ENCODE measurements around the gene PHF19.
A peak's percentile ranks its signal among the peaks of the same experiment; 100 is the strongest.

Gene PHF19

DNA sequence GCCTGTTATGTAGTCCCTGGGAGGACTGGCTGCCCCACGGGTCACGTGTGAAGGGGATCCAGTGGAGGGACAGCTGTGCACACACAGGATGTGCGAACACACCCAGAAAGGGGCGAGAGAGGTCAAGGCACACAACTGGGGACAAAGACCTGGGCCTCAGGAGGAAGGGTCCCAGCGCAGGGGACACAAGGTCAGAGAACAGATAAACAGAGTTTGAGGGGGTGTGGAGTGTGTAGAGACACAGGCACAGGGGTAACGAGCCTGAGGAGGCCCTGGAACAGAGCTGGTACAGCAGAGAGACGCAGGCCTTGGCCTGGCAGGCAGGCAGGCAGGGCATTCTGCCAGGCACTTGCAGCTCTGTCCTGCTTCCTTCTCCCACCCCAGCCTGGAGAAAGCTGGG, 19.5 kb downstream of the PHF19 start:
- H3K9me3 ChIP-seq (ENCODE audit: control insufficient read depth in 5 of 5, low read length in 5 of 5), result no peaks in the 10 kb centered on the region
- no peaks in the 10 kb centered on the region for H3K4me1 ChIP-seq (ENCODE audit: control insufficient read depth in 5 of 5, insufficient read depth in 5 of 5, low read length in 5 of 5)
- no peak overlapping the region for H3K9ac ChIP-seq (ENCODE audit: low read length in 5 of 5)
- peaks cover 3 to 57% (median 45%) of the 10 kb centered on the region in 5 donors for H3K36me3 ChIP-seq (ENCODE audit: control insufficient read depth in 5 of 5, insufficient read depth in 5 of 5, low read length in 5 of 5)
- H3K27ac ChIP-seq (ENCODE audit: low read depth, low read length), result no peak overlapping the region
- H3K4me3 ChIP-seq (ENCODE audit: low read depth in 1 of 5, low read length in 5 of 5), result no peak overlapping the region
- H3K27me3 ChIP-seq (ENCODE audit: control insufficient read depth in 5 of 5, insufficient read depth in 4 of 5, low read length in 5 of 5), result no peaks in the 10 kb centered on the region

DNA sequence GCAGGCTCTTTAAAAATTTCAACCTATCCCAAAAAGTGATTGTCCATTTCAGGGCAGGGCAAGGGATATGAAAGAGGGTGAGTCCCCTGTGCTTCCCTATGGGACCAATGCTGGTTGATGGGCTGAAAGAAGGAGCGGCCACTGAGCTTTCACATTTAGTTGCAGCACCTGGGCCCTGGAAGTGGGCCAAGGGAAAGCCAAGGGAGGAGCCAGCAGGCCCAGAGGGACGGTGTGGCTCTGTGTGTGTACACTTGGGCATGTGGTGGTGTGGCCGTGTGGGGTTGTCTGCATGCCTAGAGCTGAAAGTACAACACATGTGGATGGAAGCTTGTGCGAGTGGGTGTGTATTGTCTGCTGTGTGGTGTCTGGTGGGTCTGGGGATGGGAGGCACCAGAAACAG, 20.3 kb downstream of the PHF19 start:
- Histone ChIP-seq H3K27me3 (ENCODE audit: control insufficient read depth in 5 of 5, insufficient read depth in 4 of 5, low read length in 5 of 5) (no peaks in the 10 kb centered on the region), H3K36me3 (ENCODE audit: control insufficient read depth in 5 of 5, insufficient read depth in 5 of 5, low read length in 5 of 5) (peaks cover 3 to 53% (median 41%) of the 10 kb centered on the region in 5 donors), H3K4me3 (ENCODE audit: low read depth in 1 of 5, low read length in 5 of 5) (no peak overlapping the region), H3K9ac (ENCODE audit: low read length in 5 of 5) (no peak overlapping the region), H3K4me1 (ENCODE audit: control insufficient read depth in 5 of 5, insufficient read depth in 5 of 5, low read length in 5 of 5) (no peaks in the 10 kb centered on the region), H3K27ac (ENCODE audit: low read depth, low read length) (no peak overlapping the region), H3K9me3 (ENCODE audit: control insufficient read depth in 5 of 5, low read length in 5 of 5) (no peaks in the 10 kb centered on the region)

DNA sequence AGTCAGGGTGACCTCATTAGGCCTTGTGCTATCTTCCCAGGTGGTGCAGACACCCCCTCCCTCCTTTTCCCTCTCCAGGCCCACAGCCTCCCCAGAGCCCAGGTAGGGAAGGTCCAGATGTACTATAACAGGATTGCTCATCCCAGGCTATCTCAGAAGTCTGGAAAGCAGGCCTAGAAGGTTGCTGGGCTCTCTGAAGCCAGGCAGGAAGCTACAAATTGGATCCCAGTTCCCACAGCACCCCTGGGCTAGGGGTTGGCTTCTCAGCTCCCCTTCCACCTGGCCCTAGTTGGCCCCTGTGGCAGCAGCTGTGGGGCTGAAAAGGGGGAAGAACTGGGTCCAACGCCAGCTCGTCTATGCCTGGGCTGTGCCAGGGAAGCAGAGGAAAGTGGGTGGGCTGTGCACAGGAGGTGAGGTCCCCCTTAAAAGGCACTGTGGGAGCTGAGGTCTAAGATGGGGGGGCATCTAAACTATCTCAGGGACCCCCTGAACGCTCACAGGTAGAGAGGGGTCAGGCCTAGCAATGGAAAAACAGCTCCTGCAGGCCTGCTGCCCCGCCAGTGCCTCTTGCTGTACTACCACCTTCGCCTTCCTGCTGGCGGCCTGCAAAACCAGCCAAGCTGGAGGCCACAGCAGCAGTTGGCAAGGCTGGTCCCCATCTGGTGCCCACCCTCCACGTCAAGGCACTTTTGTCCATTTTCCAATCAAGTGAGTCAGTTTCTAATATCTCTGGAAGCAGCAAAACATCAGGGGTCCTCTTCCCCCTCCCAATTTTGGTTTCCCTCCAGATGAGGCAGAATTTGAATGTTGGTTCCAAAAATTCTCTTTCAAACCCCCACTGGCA, 20.9 kb downstream of the PHF19 start:
- Histone ChIP-seq H3K27ac (ENCODE audit: low read depth, low read length) (no peak overlapping the region), H3K36me3 (ENCODE audit: control insufficient read depth in 5 of 5, insufficient read depth in 5 of 5, low read length in 5 of 5) (peaks cover 3 to 53% (median 40%) of the 10 kb centered on the region in 5 donors), H3K27me3 (ENCODE audit: control insufficient read depth in 5 of 5, insufficient read depth in 4 of 5, low read length in 5 of 5) (no peaks in the 10 kb centered on the region), H3K9me3 (ENCODE audit: control insufficient read depth in 5 of 5, low read length in 5 of 5) (no peaks in the 10 kb centered on the region), H3K4me3 (ENCODE audit: low read depth in 1 of 5, low read length in 5 of 5) (no peak overlapping the region), H3K9ac (ENCODE audit: low read length in 5 of 5) (no peak overlapping the region), H3K4me1 (ENCODE audit: control insufficient read depth in 5 of 5, insufficient read depth in 5 of 5, low read length in 5 of 5) (no peaks in the 10 kb centered on the region)

DNA sequence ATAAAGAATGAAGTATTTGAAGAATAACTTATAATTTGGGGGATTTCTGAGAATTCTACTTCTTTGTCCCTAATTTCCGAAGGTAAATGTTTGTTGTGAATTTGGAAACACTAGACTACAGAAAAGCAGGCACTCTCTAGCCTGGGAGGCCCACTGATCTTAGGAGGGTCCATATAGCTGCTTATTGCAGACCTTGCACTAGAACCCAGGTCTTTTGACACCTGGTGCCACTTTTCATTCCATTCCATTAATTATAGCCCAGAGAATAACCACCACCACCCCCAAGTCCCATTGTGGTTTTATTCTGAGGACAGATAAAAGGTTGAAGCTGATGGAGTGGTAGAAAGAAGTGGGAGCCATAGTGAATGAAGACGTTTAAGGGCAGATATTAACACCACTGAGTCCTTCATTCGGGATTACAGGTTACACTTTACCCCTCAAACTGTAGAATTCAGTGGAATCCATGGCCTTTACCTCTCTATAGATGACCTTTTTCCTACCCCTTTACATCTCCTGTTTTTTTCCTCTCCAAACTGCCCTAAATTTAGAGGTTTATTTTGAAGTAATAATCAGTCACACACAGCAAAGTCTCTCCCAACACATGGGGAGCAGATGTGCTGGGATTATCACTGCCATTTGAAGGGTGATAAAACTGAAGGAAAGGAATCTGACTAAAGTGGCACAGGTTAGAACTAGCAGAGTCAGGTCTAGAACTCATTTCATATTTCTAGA, 22.2 kb downstream of the PHF19 start:
- Histone ChIP-seq H3K9me3 (ENCODE audit: control insufficient read depth in 5 of 5, low read length in 5 of 5) (no peaks in the 10 kb centered on the region), H3K9ac (ENCODE audit: low read length in 5 of 5) (no peak overlapping the region), H3K27me3 (ENCODE audit: control insufficient read depth in 5 of 5, insufficient read depth in 4 of 5, low read length in 5 of 5) (no peaks in the 10 kb centered on the region), H3K4me3 (ENCODE audit: low read depth in 1 of 5, low read length in 5 of 5) (no peak overlapping the region), H3K4me1 (ENCODE audit: control insufficient read depth in 5 of 5, insufficient read depth in 5 of 5, low read length in 5 of 5) (no peaks in the 10 kb centered on the region), H3K36me3 (ENCODE audit: control insufficient read depth in 5 of 5, insufficient read depth in 5 of 5, low read length in 5 of 5) (peaks cover 3 to 44% (median 28%) of the 10 kb centered on the region in 5 donors), H3K27ac (ENCODE audit: low read depth, low read length) (no peak overlapping the region)

DNA sequence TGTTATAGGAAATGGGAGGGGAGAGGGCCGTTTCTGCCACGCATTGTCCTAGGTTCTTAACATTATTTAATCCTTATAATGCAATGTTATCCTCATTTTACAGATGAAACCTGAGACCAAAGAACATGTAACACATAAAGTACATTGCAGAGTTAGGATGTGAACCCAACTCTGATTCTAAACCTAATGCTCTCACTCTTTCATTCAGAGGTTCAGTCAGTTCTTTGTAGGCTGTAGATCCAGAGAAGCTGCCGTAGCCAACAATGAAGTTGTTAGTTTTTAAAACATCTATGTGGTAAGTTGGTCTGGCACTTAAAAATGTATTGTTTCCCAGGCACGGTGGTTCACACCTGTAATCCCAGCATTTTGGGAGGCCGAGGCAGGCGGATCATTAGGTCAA, 23.8 kb downstream of the PHF19 start:
- no peaks in the 10 kb centered on the region for H3K9me3 ChIP-seq (ENCODE audit: control insufficient read depth in 5 of 5, low read length in 5 of 5)
- no peak overlapping the region for H3K9ac ChIP-seq (ENCODE audit: low read length in 5 of 5)
- H3K4me1 ChIP-seq (ENCODE audit: control insufficient read depth in 5 of 5, insufficient read depth in 5 of 5, low read length in 5 of 5), result no peaks in the 10 kb centered on the region
- H3K27ac ChIP-seq (ENCODE audit: low read depth, low read length), result no peak overlapping the region
- H3K36me3 ChIP-seq (ENCODE audit: control insufficient read depth in 5 of 5, insufficient read depth in 5 of 5, low read length in 5 of 5), result peaks cover 3 to 39% (median 21%) of the 10 kb centered on the region in 5 donors
- no peaks in the 10 kb centered on the region for H3K27me3 ChIP-seq (ENCODE audit: control insufficient read depth in 5 of 5, insufficient read depth in 4 of 5, low read length in 5 of 5)
- no peak overlapping the region for H3K4me3 ChIP-seq (ENCODE audit: low read depth in 1 of 5, low read length in 5 of 5)

DNA sequence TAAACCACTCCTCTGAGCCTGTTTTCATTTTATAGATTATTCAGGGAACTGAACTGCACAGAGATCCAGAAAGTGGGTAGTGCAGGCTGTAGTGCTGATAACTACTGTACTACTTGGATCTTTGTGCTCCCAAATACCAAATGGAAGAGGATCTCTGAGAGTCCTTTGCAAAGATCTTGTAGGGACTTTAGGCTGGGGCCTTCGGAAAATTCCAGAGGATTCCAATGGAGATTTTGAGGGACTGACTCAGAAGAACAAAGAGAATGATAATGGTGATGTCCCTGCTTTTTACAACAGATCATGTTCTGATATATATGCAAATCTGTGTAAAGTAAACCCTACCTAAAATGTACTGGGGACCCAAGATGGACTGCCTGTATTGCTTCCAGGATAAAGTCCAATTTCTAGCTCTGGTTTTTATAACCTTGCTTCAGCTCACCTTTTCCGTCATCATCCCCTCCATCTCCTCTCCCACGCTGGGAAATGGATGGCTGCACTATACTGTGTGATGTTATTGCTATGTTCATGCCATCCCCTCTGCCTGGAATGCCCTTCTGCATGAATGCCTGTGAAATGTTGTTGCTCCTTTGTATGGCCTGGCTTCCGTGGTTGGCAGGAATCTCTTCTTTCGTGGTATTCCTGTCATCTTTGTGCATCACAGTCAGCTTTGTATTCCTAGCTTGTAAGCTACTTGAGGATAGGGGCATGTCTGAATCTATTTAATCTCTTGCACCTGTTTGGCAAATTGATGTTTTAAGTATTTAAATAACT, 24.6 kb downstream of the PHF19 start:
- H3K36me3 ChIP-seq (ENCODE audit: control insufficient read depth in 5 of 5, insufficient read depth in 5 of 5, low read length in 5 of 5), result peaks cover 4 to 33% (median 14%) of the 10 kb centered on the region in 5 donors
- H3K9ac ChIP-seq (ENCODE audit: low read length in 5 of 5), result no peak overlapping the region
- H3K27ac ChIP-seq (ENCODE audit: low read depth, low read length), result no peak overlapping the region
- H3K4me3 ChIP-seq (ENCODE audit: low read depth in 1 of 5, low read length in 5 of 5), result no peak overlapping the region
- no peaks in the 10 kb centered on the region for H3K4me1 ChIP-seq (ENCODE audit: control insufficient read depth in 5 of 5, insufficient read depth in 5 of 5, low read length in 5 of 5)
- no peaks in the 10 kb centered on the region for H3K9me3 ChIP-seq (ENCODE audit: control insufficient read depth in 5 of 5, low read length in 5 of 5)
- no peaks in the 10 kb centered on the region for H3K27me3 ChIP-seq (ENCODE audit: control insufficient read depth in 5 of 5, insufficient read depth in 4 of 5, low read length in 5 of 5)

DNA sequence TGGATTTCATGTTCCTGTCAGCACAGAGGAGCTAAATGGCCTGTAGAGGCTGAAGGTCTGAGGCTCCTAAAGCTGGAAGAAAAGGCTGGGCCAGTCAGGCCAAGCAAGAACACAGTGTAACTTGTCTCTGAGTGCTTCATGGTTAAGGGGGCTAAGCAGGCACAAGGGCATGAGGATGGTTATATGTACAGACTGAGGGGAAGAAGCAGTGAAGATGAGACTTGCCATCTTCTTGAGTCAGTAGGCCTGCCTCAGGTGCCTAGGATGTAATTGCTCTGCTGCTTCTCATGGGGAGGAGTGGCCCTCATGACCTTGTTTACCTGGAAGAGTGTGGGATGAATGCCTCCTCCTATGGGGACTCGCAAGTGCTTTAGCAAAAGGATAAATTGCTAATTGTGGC, 25.5 kb downstream of the PHF19 start:
- H3K9ac ChIP-seq (ENCODE audit: low read length in 5 of 5), result peak overlapping the region in 1 of 5 donors; percentile 12
- H3K27ac ChIP-seq (ENCODE audit: low read depth, low read length), result no peak overlapping the region
- H3K27me3 ChIP-seq (ENCODE audit: control insufficient read depth in 5 of 5, insufficient read depth in 4 of 5, low read length in 5 of 5), result no peaks in the 10 kb centered on the region
- no peaks in the 10 kb centered on the region for H3K4me1 ChIP-seq (ENCODE audit: control insufficient read depth in 5 of 5, insufficient read depth in 5 of 5, low read length in 5 of 5)
- H3K36me3 ChIP-seq (ENCODE audit: control insufficient read depth in 5 of 5, insufficient read depth in 5 of 5, low read length in 5 of 5), result peaks cover 0 to 24% (median 10%) of the 10 kb centered on the region in 5 donors
- no peaks in the 10 kb centered on the region for H3K9me3 ChIP-seq (ENCODE audit: control insufficient read depth in 5 of 5, low read length in 5 of 5)
- no peak overlapping the region for H3K4me3 ChIP-seq (ENCODE audit: low read depth in 1 of 5, low read length in 5 of 5)

DNA sequence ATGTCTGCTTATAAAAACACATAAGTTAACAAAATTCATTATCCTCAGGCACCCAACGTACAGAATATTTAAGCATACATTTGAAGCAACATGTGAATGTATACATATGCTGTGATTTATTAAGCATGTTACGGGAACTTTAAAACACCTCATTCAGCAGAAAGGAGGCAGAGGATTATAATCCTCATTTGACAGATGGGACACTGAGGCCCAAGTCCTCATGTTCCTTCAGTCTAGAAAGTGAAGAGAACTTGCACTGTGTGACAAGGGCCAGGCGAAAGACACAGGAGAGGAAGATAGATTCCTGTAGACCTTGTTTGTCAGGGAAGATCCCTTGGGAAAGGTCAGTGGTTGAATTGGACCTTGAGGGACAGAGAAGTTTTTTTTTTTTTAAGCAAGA, 26.7 kb downstream of the PHF19 start:
- no peak overlapping the region for H3K9ac ChIP-seq (ENCODE audit: low read length in 5 of 5)
- H3K4me1 ChIP-seq (ENCODE audit: control insufficient read depth in 5 of 5, insufficient read depth in 5 of 5, low read length in 5 of 5), result no peaks in the 10 kb centered on the region
- H3K36me3 ChIP-seq (ENCODE audit: control insufficient read depth in 5 of 5, insufficient read depth in 5 of 5, low read length in 5 of 5), result peaks cover 0 to 30% (median 10%) of the 10 kb centered on the region in 5 donors
- no peaks in the 10 kb centered on the region for H3K27me3 ChIP-seq (ENCODE audit: control insufficient read depth in 5 of 5, insufficient read depth in 4 of 5, low read length in 5 of 5)
- H3K4me3 ChIP-seq (ENCODE audit: low read depth in 1 of 5, low read length in 5 of 5), result no peak overlapping the region
- no peaks in the 10 kb centered on the region for H3K9me3 ChIP-seq (ENCODE audit: control insufficient read depth in 5 of 5, low read length in 5 of 5)
- H3K27ac ChIP-seq (ENCODE audit: low read depth, low read length), result no peak overlapping the region

DNA sequence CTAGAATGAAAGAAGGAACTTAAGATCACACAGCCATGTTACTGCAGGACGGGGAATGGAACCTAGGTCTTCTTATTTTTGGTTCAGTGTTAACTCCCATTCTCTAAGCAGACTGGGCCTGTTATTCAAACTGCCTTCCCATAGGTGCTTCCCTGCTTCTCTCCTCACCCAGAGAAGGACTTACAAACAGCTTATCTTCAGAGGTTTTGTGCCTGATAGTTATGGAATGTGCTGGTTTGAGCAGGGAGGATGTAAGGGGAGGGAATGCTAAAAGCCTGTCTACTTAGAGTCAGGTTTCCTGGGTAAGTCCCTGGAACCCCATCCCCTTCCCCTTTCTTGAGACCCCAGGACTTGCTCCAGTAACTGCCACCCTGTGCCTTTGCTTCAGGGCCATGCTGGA, 30.1 kb downstream of the PHF19 start:
- Histone ChIP-seq H3K9me3 (ENCODE audit: control insufficient read depth in 5 of 5, low read length in 5 of 5) (no peaks in the 10 kb centered on the region), H3K27me3 (ENCODE audit: control insufficient read depth in 5 of 5, insufficient read depth in 4 of 5, low read length in 5 of 5) (no peaks in the 10 kb centered on the region), H3K9ac (ENCODE audit: low read length in 5 of 5) (no peak overlapping the region), H3K4me3 (ENCODE audit: low read depth in 1 of 5, low read length in 5 of 5) (no peak overlapping the region), H3K36me3 (ENCODE audit: control insufficient read depth in 5 of 5, insufficient read depth in 5 of 5, low read length in 5 of 5) (peaks cover 0 to 26% (median 7%) of the 10 kb centered on the region in 5 donors), H3K27ac (ENCODE audit: low read depth, low read length) (no peak overlapping the region), H3K4me1 (ENCODE audit: control insufficient read depth in 5 of 5, insufficient read depth in 5 of 5, low read length in 5 of 5) (peaks cover 2 to 23% (median 17%) of the 10 kb centered on the region in 5 donors)

All from subcutaneous abdominal adipose tissue (tissue), 5 donors.